Articular chondrocyte of knee joint (primary cell): ENCODE measurements around the gene PDE10A. TPM values are rescaled to one million over a fixed set of nuclear protein-coding genes. Genes with fewer than 3 reads are reported as not detected.

Experiments used
- small RNA-seq: library from RNA; depleted of rRNA; stranded (forward); fragments of <200 nt; gene quantifications from one replicate; pipeline ENCODE3, GENCODE V24; 2012
- total RNA-seq: library from RNA; depleted of rRNA; stranded (reverse); fragments of >200 nt; gene quantifications from 2 replicates; pipeline ENCODE4 v1.2.3, GENCODE V29; 2012

The PDE10A gene
- total RNA-seq, result 0.39 and 2.3 TPM in 2 replicates

DNA sequence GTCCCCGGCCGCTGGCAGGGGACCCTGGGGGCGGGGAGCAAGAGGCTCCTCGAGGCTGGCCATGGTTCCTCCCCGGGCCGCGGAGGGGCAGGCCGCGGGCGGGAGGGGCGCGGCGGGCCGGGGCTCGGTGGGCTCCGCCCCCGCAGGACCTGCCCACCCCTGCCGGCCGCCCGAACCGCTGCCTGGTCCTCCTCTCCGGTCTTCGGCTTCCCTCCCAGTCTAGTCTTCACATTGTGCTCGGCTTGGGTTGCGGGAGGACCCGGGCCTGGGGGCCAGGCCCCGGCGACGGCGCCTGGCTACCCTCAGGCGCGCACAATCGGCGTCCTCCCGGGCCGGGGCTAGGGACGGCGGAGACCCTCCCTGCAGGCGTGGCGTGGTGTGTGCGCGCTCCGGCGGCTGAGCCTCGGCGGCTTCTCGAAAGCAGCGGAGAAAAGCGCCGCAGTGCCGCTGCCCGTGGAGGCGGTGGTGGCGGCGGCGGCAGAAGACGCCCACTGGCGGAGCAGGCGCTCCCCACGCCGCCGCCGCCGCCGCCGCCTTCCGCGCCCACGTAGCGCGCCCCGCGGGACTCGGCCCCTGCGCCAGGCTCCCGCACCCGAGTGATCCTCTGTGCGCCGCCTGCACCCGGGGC is at the start of gene PDE10A:
PDE10A (minus strand) TSS at position 493 of the 628 bp plus-strand sequence; CDS start at position 63, 430 bp downstream.

DNA sequence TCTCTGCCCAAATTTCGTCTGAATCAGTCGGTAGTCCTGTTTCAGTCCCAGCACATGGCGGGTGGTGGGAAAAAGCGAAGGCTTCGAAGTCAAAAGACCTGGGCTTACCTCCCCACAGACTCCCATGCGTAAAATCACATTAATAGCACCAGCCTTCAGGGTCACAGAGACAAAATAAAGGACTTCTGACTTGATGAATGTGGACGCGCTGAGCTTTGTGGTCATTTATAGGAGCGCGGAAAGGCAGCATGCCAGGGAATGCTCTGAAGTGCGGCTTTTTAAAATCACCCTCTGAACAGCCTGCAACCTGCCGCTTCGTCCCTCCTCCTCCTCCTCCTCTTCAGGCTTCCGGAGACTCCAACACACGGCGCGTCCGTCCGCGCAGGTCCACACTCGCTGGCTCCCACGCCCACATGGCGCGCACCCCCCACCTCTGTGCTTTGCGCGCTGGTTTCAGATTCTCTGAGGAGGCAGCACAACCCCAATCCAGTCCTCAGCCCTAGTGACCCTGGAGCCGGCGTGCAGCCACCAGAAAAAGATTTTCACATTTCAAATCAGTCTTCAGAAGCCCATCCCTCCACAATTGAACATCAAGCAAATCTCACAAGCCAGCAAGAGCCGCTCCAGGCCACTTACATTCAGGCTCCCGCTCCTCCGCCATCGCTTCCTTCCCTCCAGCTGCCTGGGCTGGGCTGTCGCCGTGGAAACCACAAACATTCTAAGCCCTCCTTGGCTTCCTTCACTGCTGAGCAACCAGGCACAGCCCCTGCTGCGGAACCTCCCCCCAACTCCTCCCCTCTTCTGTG is 353.9 kb downstream of the PDE10A start, which contains the start of gene C6orf118:
C6orf118 (minus strand) TSS at position 680 of the 806 bp plus-strand sequence; CDS start at position 661, 19 bp downstream.

Small RNA genes within 50 kb of the gene (small RNA-seq; reads per million reads assigned to genes)
- not detected for gene RNA5SP226
